ENCODE data around the gene GLYATL1B. TPM values are rescaled to one million over a fixed set of nuclear protein-coding genes. Genes with fewer than 3 reads are reported as not detected.

The GLYATL1B gene
- total and polyA plus RNA-seq, 10 of the 15 experiments (the other 5 are each of a cell fraction or from before 2014, with no cell fraction given), result 0.10 to 1.7 (median 0.24) TPM; not detected in 4

GRCh38 chr11:59106363-59107336, 20.5 kb downstream of the GLYATL1B start, which contains the start of gene FAM111B (continued):
- TF ChIP-seq BCLAF1 (IDR thresholded peaks at IDR 0.05), result no peak
- no peak for TF ChIP-seq ZNF207 (IDR thresholded peaks at IDR 0.05; ENCODE audit: borderline replicate concordance)
- TF ChIP-seq CREB1 (IDR thresholded peaks at IDR 0.05; ENCODE audit: low read depth), result peak; percentile 57
- TF ChIP-seq MLLT1 (IDR thresholded peaks at IDR 0.05), result no peak
- no peak for TF ChIP-seq CTCF (IDR thresholded peaks at IDR 0.05 in 2 of 3, conservative IDR thresholded peaks at IDR 0.05 in 1 of 3; ENCODE audit: control insufficient read depth in 2 of 3, extremely low read depth in 1 of 3, insufficient read depth in 1 of 3, low read depth in 3 of 3, low read length in 3 of 3)
- TF ChIP-seq CUX1 (IDR thresholded peaks at IDR 0.05; ENCODE audit: insufficient replicate concordance, low read depth, low read length), result no peak
- no peak; the same call in 1 of the 2 replicates for TF ChIP-seq MXI1 (IDR thresholded peaks at IDR 0.05; ENCODE audit: low read depth, low read length)
- TF ChIP-seq NR2C2 (IDR thresholded peaks at IDR 0.05; ENCODE audit: borderline replicate concordance, control insufficient read depth, insufficient read length, low read depth), result no peak
- peak; percentile 95 for TF ChIP-seq PBX3 (IDR thresholded peaks at IDR 0.05; ENCODE audit: insufficient replicate concordance, low read depth, low read length)
- TF ChIP-seq IKZF1 (conservative IDR thresholded peaks at IDR 0.05), result peak; percentile 57
- peak; percentile 11 to 23; a peak in 2 of 4 replicates for TF ChIP-seq IKZF2 (IDR thresholded peaks at IDR 0.05)
- no peak for TF ChIP-seq USF2 (IDR thresholded peaks at IDR 0.05; ENCODE audit: borderline replicate concordance, low read depth, low read length)

Measured in GM12878 (cell line).